NT2/D1 (cell line): Measurements from ENCODE around the gene GOLGB1.
A peak's percentile ranks its signal among the peaks of the same experiment; 100 is the strongest.
"Not testable (repeated sequence)": the region's sequence is repeated elsewhere in the genome, so short reads cannot be mapped to it uniquely, and the experiment has no call there.

Source experiments
- DNase-seq: peaks from one replicate; pipeline ENCODE4 v3.0.0-alpha.2; 2011; ENCODE audit warnings: low read depth, low spot score
- H3K27me3 ChIP-seq: 2 replicates; pipeline ENCODE4 v1.6.0; 2011; ENCODE audit warnings: mild to moderate bottlenecking; ENCODE audit not compliant: insufficient read length, insufficient read depth
- H3K36me3 ChIP-seq: 2 replicates; pipeline ENCODE4 v1.6.1; 2011; ENCODE audit warnings: mild to moderate bottlenecking, low read length, mixed read lengths; ENCODE audit not compliant: insufficient read depth, insufficient read length
- H3K4me1 ChIP-seq: 2 replicates; pipeline ENCODE4 v1.5.1; 2011; ENCODE audit not compliant: insufficient read depth, insufficient read length
- H3K4me3 ChIP-seq: 2 replicates; pipeline ENCODE4 v1.5.1; 2011; ENCODE audit warnings: low read depth; ENCODE audit not compliant: insufficient read length
- H3K9ac ChIP-seq: 2 replicates; pipeline ENCODE4 v1.6.0; 2011; ENCODE audit warnings: low read depth; ENCODE audit not compliant: insufficient read length
- H3K9me3 ChIP-seq: 2 replicates; pipeline ENCODE4 v1.5.1; 2011; ENCODE audit warnings: mild to moderate bottlenecking, low read length; ENCODE audit not compliant: insufficient read depth
- SUZ12 ChIP-seq: IDR thresholded peaks from 2 replicates; pipeline ENCODE4 v1.6.1; 2011; ENCODE audit not compliant: insufficient read length, insufficient read depth; ENCODE audit errors: extremely low read depth
- YY1 ChIP-seq: IDR thresholded peaks from 2 replicates; pipeline ENCODE4 v1.6.1; 2011; ENCODE audit not compliant: insufficient read length, insufficient read depth
- ZNF274 ChIP-seq: IDR thresholded peaks from 2 replicates; pipeline ENCODE4 v1.6.1; 2011; ENCODE audit warnings: mild to moderate bottlenecking, low read depth, low read length

GOLGB1 gene

DNA sequence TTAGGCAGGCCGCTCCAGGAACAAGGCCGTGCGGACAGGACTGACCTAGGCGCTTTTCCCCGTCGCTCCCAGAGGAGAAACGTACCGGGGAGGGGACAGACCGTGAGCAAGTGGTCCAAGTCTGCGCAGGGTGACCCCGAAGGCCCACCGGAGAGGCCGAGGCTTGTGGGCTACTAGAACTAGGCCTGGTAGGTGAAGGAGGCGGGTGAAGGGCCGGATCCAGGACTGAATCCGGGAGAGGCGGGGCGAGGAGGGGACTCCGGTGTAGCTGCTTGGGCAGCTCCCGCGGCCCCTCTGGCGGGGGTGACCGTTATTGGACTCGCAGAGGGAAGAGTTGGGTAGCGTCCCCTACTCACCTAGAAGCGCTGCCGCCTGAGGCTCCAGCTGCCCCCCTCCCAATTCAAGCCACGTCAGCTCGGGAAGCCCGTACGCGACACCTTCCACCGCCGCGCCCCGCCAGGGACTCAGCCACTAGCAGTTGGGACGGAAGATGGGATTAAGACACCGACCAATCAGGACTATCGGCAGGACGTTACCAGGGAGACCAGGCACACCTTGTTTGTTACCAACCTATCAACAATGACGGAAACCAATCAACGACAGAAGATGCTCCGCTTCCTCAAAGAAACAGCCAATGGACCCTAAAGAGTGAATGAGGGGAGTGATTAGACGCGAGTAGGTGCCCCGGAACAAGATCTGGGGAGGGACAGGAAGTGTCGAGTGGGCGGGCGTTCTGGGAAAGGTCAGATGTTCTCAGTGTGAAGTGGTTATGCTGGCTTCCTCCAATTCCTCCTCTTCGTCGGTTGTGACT lies at the start of gene GOLGB1:
Gene GOLGB1, minus strand, starts transcription at position 466 of the 811 bp plus-strand sequence. CDS start 18,770 bp downstream, outside the sequence.
- TF ChIP-seq ZNF274, result no peak
- no peak for TF ChIP-seq SUZ12
- peak within 1 kb of the TSS; percentile 89 for H3K4me3 ChIP-seq
- H3K27me3 ChIP-seq, result no peaks in the 10 kb centered on the region
- H3K9ac ChIP-seq, result peak within 1 kb of the TSS; percentile 93
- no peaks in the 10 kb centered on the region for H3K4me1 ChIP-seq
- no peaks in the 10 kb centered on the region for H3K9me3 ChIP-seq
- H3K36me3 ChIP-seq, result peaks cover 3% of the 10 kb centered on the region
- DNase-seq, result peak; percentile 98

DNA sequence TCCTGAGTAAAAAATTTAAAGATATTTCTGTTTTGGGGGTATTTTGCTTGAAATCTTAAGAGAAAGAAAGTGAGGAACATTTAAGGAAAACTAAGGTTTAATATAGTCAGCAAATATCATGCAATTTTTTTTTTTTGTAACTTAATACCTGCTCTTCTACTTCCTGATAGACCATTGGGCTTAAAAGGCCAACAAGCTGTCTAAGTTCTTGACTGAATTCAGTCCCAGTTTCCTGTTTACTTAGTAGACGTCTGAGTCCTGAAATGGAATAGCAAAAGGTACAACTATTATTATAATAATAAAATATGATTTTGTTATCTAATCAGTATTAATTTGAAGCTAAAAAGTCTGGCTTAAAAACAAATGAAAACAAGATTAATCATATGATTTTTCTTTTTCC lies 47.4 kb upstream of the GOLGB1 start:
- no peak overlapping the region for H3K4me3 ChIP-seq
- H3K9ac ChIP-seq, result no peak overlapping the region
- H3K9me3 ChIP-seq, result no peaks in the 10 kb centered on the region
- DNase-seq, result no peak
- peaks cover 37% of the 10 kb centered on the region for H3K36me3 ChIP-seq
- TF ChIP-seq YY1 (no peak), ZNF274 (no peak), SUZ12 (no peak)
- no peaks in the 10 kb centered on the region for H3K4me1 ChIP-seq
- no peaks in the 10 kb centered on the region for H3K27me3 ChIP-seq

GRCh38 chr3:121794264-121794983 lies 44.9 kb upstream of the GOLGB1 start:
- no peaks in the 10 kb centered on the region for H3K9me3 ChIP-seq
- H3K4me3 ChIP-seq, result no peak overlapping the region
- H3K36me3 ChIP-seq, result peaks cover 40% of the 10 kb centered on the region
- no peaks in the 10 kb centered on the region for H3K27me3 ChIP-seq
- H3K9ac ChIP-seq, result no peak overlapping the region
- DNase-seq, result no peak
- H3K4me1 ChIP-seq, result no peaks in the 10 kb centered on the region
- TF ChIP-seq ZNF274 (no peak), SUZ12 (no peak), YY1 (no peak)

GRCh38 chr3:121793078-121793477 lies 43.5 kb upstream of the GOLGB1 start:
- no peaks in the 10 kb centered on the region for H3K27me3 ChIP-seq
- H3K4me1 ChIP-seq, result no peaks in the 10 kb centered on the region
- H3K4me3 ChIP-seq, result no peak overlapping the region
- TF ChIP-seq SUZ12 (no peak), ZNF274 (no peak), YY1 (no peak)
- peaks cover 45% of the 10 kb centered on the region for H3K36me3 ChIP-seq
- DNase-seq, result no peak
- H3K9me3 ChIP-seq, result no peaks in the 10 kb centered on the region
- no peak overlapping the region for H3K9ac ChIP-seq

GRCh38 chr3:121786485-121786884 lies 36.9 kb upstream of the GOLGB1 start:
- H3K27me3 ChIP-seq, result no peaks in the 10 kb centered on the region
- no peak for TF ChIP-seq SUZ12
- TF ChIP-seq ZNF274, result no peak
- TF ChIP-seq YY1, result no peak
- no peaks in the 10 kb centered on the region for H3K4me1 ChIP-seq
- no peak overlapping the region for H3K4me3 ChIP-seq
- H3K9me3 ChIP-seq, result no peaks in the 10 kb centered on the region
- no peak overlapping the region for H3K9ac ChIP-seq
- peaks cover 52% of the 10 kb centered on the region for H3K36me3 ChIP-seq
- DNase-seq, result no peak

GRCh38 chr3:121782784-121783183 lies 33.2 kb upstream of the GOLGB1 start:
- H3K9me3 ChIP-seq, H3K4me3 ChIP-seq, DNase-seq, H3K4me1 ChIP-seq, H3K27me3 ChIP-seq, H3K9ac ChIP-seq: not testable (repeated sequence)
- peaks cover 58% of the 10 kb centered on the region for H3K36me3 ChIP-seq

DNA sequence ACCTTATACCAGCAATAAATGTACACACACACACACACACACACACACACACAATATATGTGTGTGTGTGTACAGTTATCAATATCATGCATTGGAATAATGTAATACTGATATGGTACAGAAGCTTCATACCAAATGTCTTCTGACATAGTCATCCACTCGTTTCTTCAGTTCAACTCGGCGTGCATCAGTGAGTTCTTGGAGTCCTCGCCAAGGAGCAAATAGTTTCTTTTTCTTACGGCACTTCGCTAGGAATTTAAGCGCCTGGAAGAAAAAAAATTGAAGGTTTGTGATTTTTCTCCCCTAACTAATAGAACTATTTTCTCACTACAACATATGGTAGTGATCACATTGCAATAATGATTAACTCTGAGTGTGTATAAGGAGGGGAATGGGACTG lies 32.1 kb upstream of the GOLGB1 start:
- Histone ChIP-seq H3K36me3 (peaks cover 61% of the 10 kb centered on the region), H3K4me1 (no peaks in the 10 kb centered on the region), H3K27me3 (no peaks in the 10 kb centered on the region), H3K9ac (no peak overlapping the region), H3K4me3 (no peak overlapping the region), H3K9me3 (no peaks in the 10 kb centered on the region)
- DNase-seq, result no peak
- TF ChIP-seq YY1 (no peak), ZNF274 (no peak), SUZ12 (no peak)

- not testable (repeated sequence) for H3K4me1 ChIP-seq, H3K27me3 ChIP-seq, DNase-seq, H3K9ac ChIP-seq, H3K4me3 ChIP-seq, H3K9me3 ChIP-seq
- H3K36me3 ChIP-seq, result peaks cover 71% of the 10 kb centered on the region
Observed at GRCh38 chr3:121775095-121775494, 25.6 kb upstream of the GOLGB1 start.
